Neural cell (in vitro differentiated cells): ENCODE data around the gene USP32. TPM values are rescaled to one million over a fixed set of nuclear protein-coding genes. Genes with fewer than 3 reads are reported as not detected.

Source experiments
- H2AFZ ChIP-seq: fragments of 200-600, 300-800 bp; sonication (generic), shearing (Covaris generic); 2 replicates; pipeline ENCODE4 v1.6.0; 2014; ENCODE audit warnings: low read depth, mild to moderate bottlenecking, antibody characterized with exemption, low read length, moderate library complexity
- H3F3A ChIP-seq: fragments of 200-600 bp; shearing (Covaris generic); 2 replicates; pipeline ENCODE4 v1.6.1; 2016; ENCODE audit warnings: mild to moderate bottlenecking, moderate library complexity, mixed read lengths, antibody characterized with exemption, low read length; ENCODE audit not compliant: insufficient read depth, poor library complexity, severe bottlenecking
- H3K27ac ChIP-seq: fragments of 200-600, 300-800 bp; sonication (generic), shearing (Covaris generic); 2 replicates; pipeline ENCODE4 v1.5.1; 2014; ENCODE audit warnings: mild to moderate bottlenecking, low read length, moderate library complexity
- H3K27me3 ChIP-seq: fragments of 300-800, 200-600 bp; sonication (generic), shearing (Covaris generic); 2 replicates; pipeline ENCODE4 v1.6.0; 2014; ENCODE audit warnings: mild to moderate bottlenecking, low read depth, low read length, moderate library complexity; ENCODE audit not compliant: insufficient read depth
- H3K36me3 ChIP-seq: fragments of 300-800, 200-600 bp; sonication (generic), shearing (Covaris generic); 2 replicates; pipeline ENCODE4 v1.5.1; 2014; ENCODE audit warnings: mild to moderate bottlenecking, antibody characterized with exemption, low read length, moderate library complexity; ENCODE audit not compliant: insufficient read depth
- H3K4me2 ChIP-seq: fragments of 300-800, 200-600 bp; sonication (generic), shearing (Covaris generic); 2 replicates; pipeline ENCODE4 v1.6.0; 2014; ENCODE audit warnings: mild to moderate bottlenecking, low read length
- H3K4me3 ChIP-seq: fragments of 300-800, 200-600 bp; sonication (generic), shearing (Covaris generic); 2 replicates; pipeline ENCODE4 v1.5.1; 2014; ENCODE audit warnings: mild to moderate bottlenecking, low read length, moderate library complexity
- H3K79me2 ChIP-seq: fragments of 200-600 bp; shearing (Covaris generic); replicated peaks from 2 replicates; pipeline ENCODE4 v1.6.0; 2014; ENCODE audit warnings: mild to moderate bottlenecking, low read length, moderate library complexity; ENCODE audit not compliant: insufficient read depth
- H3K9ac ChIP-seq: fragments of 300-800, 200-600 bp; sonication (generic), shearing (Covaris generic); 2 replicates; pipeline ENCODE4 v1.6.1; 2016; ENCODE audit warnings: mild to moderate bottlenecking, low read length, mixed read lengths
- H3K9me2 ChIP-seq: fragments of 200-600 bp; shearing (Covaris generic); 2 replicates; pipeline ENCODE4 v1.6.1; 2016; ENCODE audit warnings: mild to moderate bottlenecking, low read length, mixed read lengths; ENCODE audit not compliant: insufficient read depth
- H3K9me3 ChIP-seq: fragments of 200-600, 300-800 bp; sonication (generic), shearing (Covaris generic); 2 replicates; pipeline ENCODE4 v1.6.1; 2016; ENCODE audit warnings: mild to moderate bottlenecking, mixed run types, low read length, moderate library complexity, mixed read lengths
- H4K20me1 ChIP-seq: fragments of 200-600 bp; shearing (Covaris generic); 2 replicates; pipeline ENCODE4 v1.6.1; 2016; ENCODE audit warnings: mild to moderate bottlenecking, mixed run types; ENCODE audit not compliant: insufficient read depth
- EP300 ChIP-seq: fragments of 450-650 bp; conservative IDR thresholded peaks from 2 replicates; pipeline ENCODE4 v1.6.1; 2014; ENCODE audit warnings: antibody characterized with exemption, mild to moderate bottlenecking, moderate library complexity; ENCODE audit not compliant: poor library complexity, severe bottlenecking
- EZH2 ChIP-seq: fragments of 200-600, 300-800 bp; shearing (Covaris generic), sonication (generic); IDR thresholded peaks from 2 replicates; pipeline ENCODE4 v1.6.1; 2014; ENCODE audit warnings: antibody characterized with exemption, low read length, borderline replicate concordance, mild to moderate bottlenecking; ENCODE audit not compliant: insufficient read depth, poor library complexity, severe bottlenecking
- MXI1 ChIP-seq: fragments of 450-650 bp; conservative IDR thresholded peaks from 2 replicates; pipeline ENCODE4 v1.6.1; 2014; ENCODE audit warnings: antibody characterized with exemption, mild to moderate bottlenecking; ENCODE audit not compliant: poor library complexity, severe bottlenecking
- POLR2AphosphoS5 ChIP-seq: IDR thresholded peaks from 2 replicates; pipeline ENCODE4 v1.6.1; 2012
- RAD21 ChIP-seq: fragments of 450-650 bp; conservative IDR thresholded peaks from 2 replicates; pipeline ENCODE4 v1.6.1; 2014; ENCODE audit warnings: antibody characterized with exemption, mild to moderate bottlenecking, moderate library complexity
- REST ChIP-seq: IDR thresholded peaks from 2 replicates; pipeline ENCODE4 v1.6.1; 2012; ENCODE audit warnings: borderline replicate concordance
- SMC3 ChIP-seq: fragments of 450-650 bp; conservative IDR thresholded peaks from 2 replicates; pipeline ENCODE4 v1.6.1; 2014; ENCODE audit warnings: antibody characterized with exemption, mild to moderate bottlenecking, moderate library complexity; ENCODE audit not compliant: poor library complexity
- TAF1 ChIP-seq: IDR thresholded peaks from 2 replicates; pipeline ENCODE4 v1.6.1; 2012; ENCODE audit warnings: low read depth
- polyA minus RNA-seq: library from RNA; depleted of rRNA, polyadenylated mRNA; stranded (reverse); fragments of >200 nt; gene quantifications from 2 replicates; pipeline ENCODE4 v1.2.3, GENCODE V29; 2014
- polyA plus RNA-seq: library from polyadenylated mRNA; depleted of rRNA; stranded (reverse); fragments of >200 nt; gene quantifications from 2 replicates; pipeline ENCODE4 v1.2.3, GENCODE V29; 2014
- TF ChIP-seq, protein P1 (sequence below): fragments of 450-650 bp; IDR thresholded peaks from 2 replicates; pipeline ENCODE4 v1.5.1; 2014; ENCODE audit warnings: antibody characterized with exemption, mild to moderate bottlenecking, moderate library complexity; ENCODE audit not compliant: poor library complexity, severe bottlenecking

The USP32 gene, protein sequence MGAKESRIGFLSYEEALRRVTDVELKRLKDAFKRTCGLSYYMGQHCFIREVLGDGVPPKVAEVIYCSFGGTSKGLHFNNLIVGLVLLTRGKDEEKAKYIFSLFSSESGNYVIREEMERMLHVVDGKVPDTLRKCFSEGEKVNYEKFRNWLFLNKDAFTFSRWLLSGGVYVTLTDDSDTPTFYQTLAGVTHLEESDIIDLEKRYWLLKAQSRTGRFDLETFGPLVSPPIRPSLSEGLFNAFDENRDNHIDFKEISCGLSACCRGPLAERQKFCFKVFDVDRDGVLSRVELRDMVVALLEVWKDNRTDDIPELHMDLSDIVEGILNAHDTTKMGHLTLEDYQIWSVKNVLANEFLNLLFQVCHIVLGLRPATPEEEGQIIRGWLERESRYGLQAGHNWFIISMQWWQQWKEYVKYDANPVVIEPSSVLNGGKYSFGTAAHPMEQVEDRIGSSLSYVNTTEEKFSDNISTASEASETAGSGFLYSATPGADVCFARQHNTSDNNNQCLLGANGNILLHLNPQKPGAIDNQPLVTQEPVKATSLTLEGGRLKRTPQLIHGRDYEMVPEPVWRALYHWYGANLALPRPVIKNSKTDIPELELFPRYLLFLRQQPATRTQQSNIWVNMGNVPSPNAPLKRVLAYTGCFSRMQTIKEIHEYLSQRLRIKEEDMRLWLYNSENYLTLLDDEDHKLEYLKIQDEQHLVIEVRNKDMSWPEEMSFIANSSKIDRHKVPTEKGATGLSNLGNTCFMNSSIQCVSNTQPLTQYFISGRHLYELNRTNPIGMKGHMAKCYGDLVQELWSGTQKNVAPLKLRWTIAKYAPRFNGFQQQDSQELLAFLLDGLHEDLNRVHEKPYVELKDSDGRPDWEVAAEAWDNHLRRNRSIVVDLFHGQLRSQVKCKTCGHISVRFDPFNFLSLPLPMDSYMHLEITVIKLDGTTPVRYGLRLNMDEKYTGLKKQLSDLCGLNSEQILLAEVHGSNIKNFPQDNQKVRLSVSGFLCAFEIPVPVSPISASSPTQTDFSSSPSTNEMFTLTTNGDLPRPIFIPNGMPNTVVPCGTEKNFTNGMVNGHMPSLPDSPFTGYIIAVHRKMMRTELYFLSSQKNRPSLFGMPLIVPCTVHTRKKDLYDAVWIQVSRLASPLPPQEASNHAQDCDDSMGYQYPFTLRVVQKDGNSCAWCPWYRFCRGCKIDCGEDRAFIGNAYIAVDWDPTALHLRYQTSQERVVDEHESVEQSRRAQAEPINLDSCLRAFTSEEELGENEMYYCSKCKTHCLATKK (N-terminal part only)
- polyA plus RNA-seq (25.7 and 27.7 TPM in 2 replicates), polyA minus RNA-seq (121 and 133 TPM in 2 replicates)

DNA sequence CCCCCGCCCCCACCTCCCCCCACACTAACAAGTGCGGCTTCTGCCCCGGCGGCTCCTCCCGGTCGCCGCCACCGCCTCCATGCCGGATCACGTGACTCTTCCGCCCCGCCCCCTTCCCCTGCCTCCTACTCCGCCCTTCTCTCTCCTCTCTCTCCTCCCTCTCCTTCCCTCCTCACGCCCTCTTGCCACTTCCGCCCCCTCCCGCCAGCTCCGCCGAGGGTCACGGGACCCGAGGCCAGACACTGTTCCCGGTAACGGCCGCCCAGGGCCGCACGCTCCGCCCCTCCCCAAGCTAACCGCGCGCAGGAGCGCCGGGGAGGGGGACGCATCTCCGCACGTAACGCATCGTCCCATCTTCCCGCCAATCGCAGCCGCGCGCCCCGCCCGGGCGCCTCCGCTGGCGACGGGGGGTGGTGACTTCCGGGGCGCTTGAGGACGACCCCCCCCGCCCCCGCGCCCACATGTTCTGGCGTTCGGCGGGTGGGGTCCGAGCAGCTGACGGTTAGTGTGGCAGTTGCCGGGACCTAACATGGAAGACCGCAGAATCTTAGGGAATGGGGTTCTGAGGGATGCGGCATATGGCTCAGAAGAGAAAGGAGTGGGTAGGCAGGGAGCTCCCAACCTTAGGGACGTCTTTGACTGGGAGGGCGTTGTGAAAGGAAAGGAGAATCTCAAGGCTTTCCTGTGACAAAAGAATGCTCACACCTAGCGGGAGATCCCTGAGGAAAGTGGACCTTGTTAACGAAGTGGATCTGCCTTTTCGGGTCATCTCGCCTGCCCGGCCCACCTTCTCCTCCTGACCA is at the start of gene USP32:
TSS of gene USP32 (minus strand) at position 92 of the 803 bp plus-strand sequence. CDS start 194 bp downstream, outside the sequence.
- Histone ChIP-seq H3K36me3 (no peaks in the 10 kb centered on the region), H3K79me2 (peaks cover 39% of the 10 kb centered on the region), H3K27ac (peak within 1 kb of the TSS; percentile 91), H3K27me3 (no peaks in the 10 kb centered on the region), H2AFZ (peak within 1 kb of the TSS; percentile 77), H3K4me3 (peak within 1 kb of the TSS; percentile 87), H3K9me3 (no peaks in the 10 kb centered on the region), H3F3A (peaks cover 6% of the 10 kb centered on the region), H3K9ac (peak within 1 kb of the TSS; percentile 98), H4K20me1 (no peaks in the 10 kb centered on the region), H3K4me2 (peak within 1 kb of the TSS; percentile 94), H3K9me2 (no peaks in the 10 kb centered on the region)
- TF ChIP-seq RAD21 (peak; percentile 39), POLR2AphosphoS5 (peak; percentile 91), MXI1 (peak; percentile 95), SMC3 (peak; percentile 39), TAF1 (peak; percentile 77), EZH2 (no peak), EP300 (peak; percentile 76), REST (peak; percentile 88)
- TF ChIP-seq, protein P1, sequence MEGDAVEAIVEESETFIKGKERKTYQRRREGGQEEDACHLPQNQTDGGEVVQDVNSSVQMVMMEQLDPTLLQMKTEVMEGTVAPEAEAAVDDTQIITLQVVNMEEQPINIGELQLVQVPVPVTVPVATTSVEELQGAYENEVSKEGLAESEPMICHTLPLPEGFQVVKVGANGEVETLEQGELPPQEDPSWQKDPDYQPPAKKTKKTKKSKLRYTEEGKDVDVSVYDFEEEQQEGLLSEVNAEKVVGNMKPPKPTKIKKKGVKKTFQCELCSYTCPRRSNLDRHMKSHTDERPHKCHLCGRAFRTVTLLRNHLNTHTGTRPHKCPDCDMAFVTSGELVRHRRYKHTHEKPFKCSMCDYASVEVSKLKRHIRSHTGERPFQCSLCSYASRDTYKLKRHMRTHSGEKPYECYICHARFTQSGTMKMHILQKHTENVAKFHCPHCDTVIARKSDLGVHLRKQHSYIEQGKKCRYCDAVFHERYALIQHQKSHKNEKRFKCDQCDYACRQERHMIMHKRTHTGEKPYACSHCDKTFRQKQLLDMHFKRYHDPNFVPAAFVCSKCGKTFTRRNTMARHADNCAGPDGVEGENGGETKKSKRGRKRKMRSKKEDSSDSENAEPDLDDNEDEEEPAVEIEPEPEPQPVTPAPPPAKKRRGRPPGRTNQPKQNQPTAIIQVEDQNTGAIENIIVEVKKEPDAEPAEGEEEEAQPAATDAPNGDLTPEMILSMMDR, result peak; percentile 78
